HEK293T (cell line): ENCODE results near the gene KRT74.

ENCODE experiments used
- CTCF ChIA-PET: fragments of 350-600 bp; formaldehyde crosslinking; extraction: SDS; loops from one replicate; lab custom pipeline; 2021; ENCODE audit warnings: antibody characterized with exemption, inconsistent platforms; lab: Yijun Ruan, JAX
- POLR2A ChIA-PET: fragments of 350-600 bp; formaldehyde crosslinking; extraction: SDS; loops from one replicate; lab custom pipeline; 2020; ENCODE audit warnings: antibody characterized with exemption, inconsistent platforms; lab: Yijun Ruan, JAX
- DNase-seq: peaks from one replicate; pipeline ENCODE4 v3.0.0; 2012; ENCODE audit warnings: mixed read lengths; ENCODE audit errors: extremely low spot score
- ARNT ChIP-seq: fragments of 450-650 bp; IDR thresholded peaks from 2 replicates; pipeline ENCODE4 v1.6.1; 2017; ENCODE audit warnings: mild to moderate bottlenecking
- BHLHE40 ChIP-seq: fragments of 450-650 bp; IDR thresholded peaks from 2 replicates; pipeline ENCODE4 v1.6.1; 2016; ENCODE audit warnings: mild to moderate bottlenecking, moderate library complexity, borderline replicate concordance
- CTBP1 ChIP-seq: fragments of 450-650 bp; IDR thresholded peaks from 2 replicates; pipeline ENCODE4 v1.6.1; 2016; ENCODE audit warnings: borderline replicate concordance
- ELF4 ChIP-seq: fragments of 450-650 bp; IDR thresholded peaks from 2 replicates; pipeline ENCODE4 v1.6.1; 2017; ENCODE audit warnings: antibody characterized with exemption
- FOXA1 ChIP-seq: fragments of 450-650 bp; IDR thresholded peaks from 2 replicates; pipeline ENCODE4 v1.6.1; 2016; ENCODE audit warnings: mild to moderate bottlenecking
- FOXK2 ChIP-seq: fragments of 450-650 bp; IDR thresholded peaks from 2 replicates; pipeline ENCODE4 v1.6.1; 2016; ENCODE audit warnings: mild to moderate bottlenecking
- FOXM1 ChIP-seq: fragments of 450-650 bp; IDR thresholded peaks from 2 replicates; pipeline ENCODE4 v1.6.1; 2017; ENCODE audit warnings: mild to moderate bottlenecking, borderline replicate concordance
- HDGF ChIP-seq: fragments of 450-650 bp; IDR thresholded peaks from 2 replicates; pipeline ENCODE4 v1.6.1; 2017; ENCODE audit warnings: antibody characterized with exemption, borderline replicate concordance
- L3MBTL2 ChIP-seq: fragments of 450-650 bp; conservative IDR thresholded peaks from 2 replicates; pipeline ENCODE4 v1.6.1; 2016; ENCODE audit warnings: mild to moderate bottlenecking
- LEF1 ChIP-seq: fragments of 450-650 bp; IDR thresholded peaks from 2 replicates; pipeline ENCODE4 v1.6.1; 2017; ENCODE audit warnings: mild to moderate bottlenecking, borderline replicate concordance
- NFRKB ChIP-seq: fragments of 450-650 bp; IDR thresholded peaks from 2 replicates; pipeline ENCODE4 v1.6.1; 2016; ENCODE audit warnings: mild to moderate bottlenecking, moderate library complexity
- SP1 ChIP-seq: fragments of 450-650 bp; IDR thresholded peaks from 2 replicates; pipeline ENCODE4 v1.6.1; 2017
- SUZ12 ChIP-seq: fragments of 450-650 bp; IDR thresholded peaks from 2 replicates; pipeline ENCODE4 v1.6.1; 2016; ENCODE audit warnings: mild to moderate bottlenecking
- TARDBP ChIP-seq: fragments of 450-650 bp; IDR thresholded peaks from 2 replicates; pipeline ENCODE4 v1.6.1; 2016
- ZNF384 ChIP-seq: fragments of 450-650 bp; IDR thresholded peaks from 2 replicates; pipeline ENCODE4 v1.6.1; 2016
- TF ChIP-seq, protein P1 (sequence below): fragments of 450-650 bp; IDR thresholded peaks from 2 replicates; pipeline ENCODE4 v1.6.1; 2016

KRT74 gene

DNA sequence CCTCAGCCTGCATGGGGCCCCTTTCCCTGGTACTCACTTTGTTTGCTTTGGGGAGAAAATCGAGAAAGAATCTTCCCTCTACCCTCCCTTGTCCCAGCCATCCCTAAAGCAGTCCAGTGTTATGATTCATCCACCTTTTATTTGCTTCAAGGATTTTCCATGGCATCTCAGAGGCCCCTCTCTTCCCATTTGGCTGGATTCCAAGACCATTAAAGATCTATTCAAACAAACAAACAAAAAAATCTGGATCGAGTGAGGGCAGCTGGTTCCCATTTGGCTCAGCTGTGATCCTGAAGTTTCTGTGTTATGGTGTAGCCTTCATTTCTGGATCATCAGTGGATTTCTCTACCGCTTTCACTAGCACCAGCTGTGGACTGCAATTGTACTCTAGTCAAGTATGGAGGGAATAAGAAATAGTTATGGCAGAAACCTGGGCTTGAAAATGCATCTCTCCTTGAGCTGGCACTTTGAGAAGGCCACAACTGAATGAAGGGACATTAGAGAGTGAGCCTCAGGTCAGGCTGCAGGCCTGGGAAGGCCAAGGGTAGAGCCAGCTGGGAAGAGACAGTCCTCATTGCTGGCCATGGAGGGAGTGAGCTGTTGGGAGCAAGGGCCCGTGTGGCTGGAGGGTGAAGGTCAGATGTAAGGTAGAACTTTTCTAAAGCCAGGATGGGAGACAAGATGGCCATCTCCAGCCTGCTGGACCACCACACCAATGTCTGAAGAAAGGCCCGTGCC lies 34.4 kb downstream of the KRT74 start:
- TF ChIP-seq LEF1: no peak
- peak; percentile 21 for DNase-seq
- CTCF ChIA-PET: interaction anchor here (0.6 kb wide), 1 partner anchor 157 kb away, joined by 3 read pairs; no protein-coding TSS in a partner anchor
- POLR2A ChIA-PET: no interaction called here

DNA sequence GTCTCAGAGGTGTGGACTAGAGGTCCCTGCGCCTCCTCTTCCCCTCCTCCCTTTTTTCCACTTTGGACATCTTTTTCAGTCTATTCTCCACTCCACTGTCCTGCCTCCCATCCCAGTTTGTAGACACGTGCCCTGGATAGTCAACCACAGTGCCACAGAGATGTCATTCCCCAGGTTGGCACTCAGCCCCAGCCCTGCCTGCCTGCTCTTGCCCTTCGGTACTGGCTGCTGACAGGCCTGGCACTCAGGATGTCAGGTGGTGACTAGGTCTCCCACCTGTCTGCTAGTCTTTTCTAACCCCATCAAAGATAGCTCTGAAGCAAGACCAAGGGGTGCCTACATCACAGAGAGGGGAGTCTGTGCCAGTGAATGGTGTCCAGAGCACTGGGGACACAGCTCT lies 36.5 kb downstream of the KRT74 start:
- ChIA-PET POLR2A (no interaction called here), CTCF (no interaction called here)
- TF ChIP-seq TARDBP (no peak), LEF1 (no peak), L3MBTL2 (no peak), SUZ12 (no peak), ELF4 (no peak), FOXM1 (no peak), SP1 (no peak), BHLHE40 (no peak), HDGF (no peak), ARNT (no peak), FOXK2 (no peak), ZNF384 (no peak), NFRKB (no peak)
- TF ChIP-seq, protein P1, sequence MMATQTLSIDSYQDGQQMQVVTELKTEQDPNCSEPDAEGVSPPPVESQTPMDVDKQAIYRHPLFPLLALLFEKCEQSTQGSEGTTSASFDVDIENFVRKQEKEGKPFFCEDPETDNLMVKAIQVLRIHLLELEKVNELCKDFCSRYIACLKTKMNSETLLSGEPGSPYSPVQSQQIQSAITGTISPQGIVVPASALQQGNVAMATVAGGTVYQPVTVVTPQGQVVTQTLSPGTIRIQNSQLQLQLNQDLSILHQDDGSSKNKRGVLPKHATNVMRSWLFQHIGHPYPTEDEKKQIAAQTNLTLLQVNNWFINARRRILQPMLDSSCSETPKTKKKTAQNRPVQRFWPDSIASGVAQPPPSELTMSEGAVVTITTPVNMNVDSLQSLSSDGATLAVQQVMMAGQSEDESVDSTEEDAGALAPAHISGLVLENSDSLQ: no peak
- DNase-seq: no peak

DNA sequence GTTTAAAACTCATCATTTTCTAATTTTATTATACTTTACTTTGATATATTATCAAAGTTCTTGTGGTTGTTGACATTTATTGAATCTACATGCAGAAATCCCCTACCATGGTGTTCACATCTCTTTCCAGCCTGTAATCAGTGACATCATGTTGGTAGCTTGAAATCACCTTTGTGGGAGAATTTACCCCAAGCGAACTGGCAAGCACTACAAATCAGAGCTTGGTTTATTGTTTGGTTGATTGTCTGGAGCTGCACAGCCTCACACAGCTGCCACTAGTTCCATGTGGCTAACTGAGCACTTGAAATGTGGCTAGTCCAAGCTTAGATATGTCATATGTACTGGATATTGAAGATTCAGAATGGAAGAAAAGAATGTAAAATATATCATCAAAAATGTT lies 38.1 kb downstream of the KRT74 start:
- TF ChIP-seq NFRKB (no peak), FOXA1 (no peak), SUZ12 (no peak), ZNF384 (no peak), BHLHE40 (no peak), LEF1 (no peak), SP1 (no peak)
- TF ChIP-seq, protein P1: no peak
- ChIA-PET POLR2A (no interaction called here), CTCF (interaction anchor here (0.9 kb wide), 1 partner anchor 155 kb away, joined by 4 read pairs; no protein-coding TSS in a partner anchor)
- no peak for DNase-seq

DNA sequence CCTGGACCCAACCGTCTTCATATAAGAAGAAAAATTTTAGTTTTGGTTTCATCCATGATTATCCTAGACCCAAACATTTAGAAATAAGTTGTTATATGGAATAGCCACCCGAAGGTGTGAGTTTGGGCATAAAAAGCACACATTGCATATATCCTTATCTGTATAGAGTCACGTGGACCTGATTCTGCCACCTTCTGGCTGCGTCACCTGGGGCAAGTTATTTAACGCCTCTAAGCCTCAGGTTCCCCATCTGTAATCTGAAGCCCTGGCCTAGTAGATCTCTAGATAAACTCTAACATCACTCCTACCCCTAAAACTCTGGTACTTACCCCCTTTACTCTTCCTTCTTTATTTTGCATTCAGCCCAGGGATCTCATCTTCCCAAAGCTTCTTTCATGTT lies 39.2 kb downstream of the KRT74 start:
- ChIA-PET CTCF (no interaction called here), POLR2A (no interaction called here)
- TF ChIP-seq LEF1 (no peak), ELF4 (no peak), FOXK2 (no peak), CTBP1 (no peak), ARNT (no peak), NFRKB (no peak), HDGF (no peak), ZNF384 (no peak), TARDBP (no peak), FOXA1 (no peak), SUZ12 (no peak), FOXM1 (no peak), L3MBTL2 (no peak), SP1 (no peak), BHLHE40 (no peak)
- TF ChIP-seq, protein P1: no peak
- no peak for DNase-seq

DNA sequence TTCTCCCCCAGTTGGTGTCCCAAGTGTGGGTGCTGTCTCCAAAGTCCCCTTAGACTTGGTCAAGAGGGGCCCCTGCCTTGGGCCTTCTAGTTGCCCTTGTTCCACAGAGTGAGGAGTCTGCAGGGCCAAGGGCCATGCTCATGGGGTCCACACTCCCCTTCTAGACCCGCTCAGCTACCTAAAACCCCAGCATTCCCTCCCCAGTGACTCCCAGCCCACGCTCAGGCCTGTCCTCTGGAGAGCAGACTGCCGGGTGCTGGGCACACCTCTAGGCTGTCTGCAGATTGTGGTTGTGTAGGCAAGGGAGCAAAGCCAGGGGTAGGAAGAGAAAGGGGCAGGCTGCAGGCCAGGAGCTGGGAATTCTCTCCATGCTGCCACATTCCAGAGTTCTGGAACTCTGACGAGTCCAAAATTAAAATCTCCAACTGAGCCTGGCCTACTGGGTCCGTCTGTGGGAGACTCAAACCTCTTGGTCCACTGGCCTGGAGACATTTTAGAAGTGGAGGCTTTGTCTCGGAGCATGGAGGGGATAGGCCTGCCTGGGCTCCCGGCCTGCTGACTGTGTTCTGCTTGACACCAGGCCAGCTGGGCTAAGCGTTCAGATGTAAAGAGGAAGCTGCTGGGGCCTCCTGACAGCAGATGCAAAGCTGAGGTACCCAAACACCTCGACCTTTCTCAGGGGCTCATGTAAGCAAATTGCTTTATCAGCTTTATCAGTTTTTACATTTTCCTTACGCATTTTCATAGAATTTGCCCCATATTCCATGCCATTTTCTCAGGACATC lies 39.8 kb downstream of the KRT74 start:
- CTCF ChIA-PET: no interaction called here
- POLR2A ChIA-PET: no interaction called here
- TF ChIP-seq, protein P1: no peak
- TF ChIP-seq LEF1 (no peak), BHLHE40 (no peak), CTBP1 (no peak), ELF4 (no peak), ARNT (no peak), NFRKB (no peak), L3MBTL2 (no peak), SP1 (no peak), ZNF384 (no peak), HDGF (no peak), FOXK2 (no peak), TARDBP (no peak), FOXM1 (no peak), FOXA1 (no peak), SUZ12 (no peak)
- no peak for DNase-seq
